ENCODE measurements around the gene SLC37A1.
A peak's percentile ranks its signal among the peaks of the same experiment; 100 is the strongest.
"Not testable (repeated sequence)": the region's sequence is repeated elsewhere in the genome, so short reads cannot be mapped to it uniquely, and the experiment has no call there.

Gene SLC37A1

DNA sequence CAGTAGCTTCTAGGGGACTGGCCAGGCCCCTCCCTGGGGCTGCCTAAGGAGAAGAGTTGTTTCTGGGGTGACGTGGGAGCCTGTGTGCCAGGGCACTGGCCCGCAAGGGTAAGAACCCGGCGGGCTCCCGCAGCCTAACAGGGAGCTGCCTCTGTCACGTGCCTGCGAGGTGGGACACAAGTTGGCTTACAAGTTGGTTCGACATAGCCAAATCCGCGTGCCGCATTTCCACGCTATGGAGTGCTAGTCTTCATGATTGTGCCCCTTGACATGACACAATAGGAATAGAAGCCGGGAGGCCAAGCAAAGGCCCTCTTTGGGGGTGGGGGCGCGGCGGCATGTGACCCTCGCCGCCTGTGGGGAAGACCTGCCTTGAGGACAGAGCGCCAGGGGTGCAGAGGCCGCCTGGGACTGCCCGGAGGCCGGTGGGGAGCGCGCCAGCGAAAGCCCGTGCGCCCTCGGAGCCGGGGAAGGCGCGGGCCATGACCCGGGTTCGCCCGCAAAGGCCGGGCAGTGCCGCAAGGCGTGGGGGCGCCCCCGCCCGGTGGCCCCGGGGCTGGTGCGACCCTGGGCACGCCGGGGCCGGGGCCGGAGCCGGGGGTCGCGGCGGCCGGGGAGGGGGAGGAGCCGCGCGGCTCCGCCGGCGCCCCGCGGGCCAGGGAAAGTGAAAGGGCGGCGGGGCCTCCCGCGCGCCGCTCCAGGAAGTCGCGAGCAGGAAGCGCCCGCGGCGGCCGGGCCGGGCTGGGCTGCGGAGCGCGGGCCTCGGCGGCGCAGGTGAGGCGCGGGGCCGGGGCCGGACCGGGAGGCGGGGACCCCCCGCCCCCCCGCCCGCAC lies at the start of gene SLC37A1:
Gene SLC37A1, plus strand, starts transcription at position 702 of the 834 bp plus-strand sequence. CDS start 4,603 bp downstream, outside the sequence.
- FAIRE-seq (no peak), DNase-seq (ENCODE audit: insufficient read length, low spot score) (no peak)
- TF ChIP-seq POLR2A (IDR thresholded peaks at IDR 0.05; ENCODE audit: low read depth, low read length), result 0 out of 2 replicates have a peak, but pooled peaks have one; percentile 19

GRCh38 chr21:42463861-42464515 lies 49.7 kb upstream of the SLC37A1 start:
- FAIRE-seq (no peak), DNase-seq (ENCODE audit: insufficient read length, low spot score) (no peak)
- no peak for TF ChIP-seq POLR2A (IDR thresholded peaks at IDR 0.05; ENCODE audit: low read depth, low read length)

DNA sequence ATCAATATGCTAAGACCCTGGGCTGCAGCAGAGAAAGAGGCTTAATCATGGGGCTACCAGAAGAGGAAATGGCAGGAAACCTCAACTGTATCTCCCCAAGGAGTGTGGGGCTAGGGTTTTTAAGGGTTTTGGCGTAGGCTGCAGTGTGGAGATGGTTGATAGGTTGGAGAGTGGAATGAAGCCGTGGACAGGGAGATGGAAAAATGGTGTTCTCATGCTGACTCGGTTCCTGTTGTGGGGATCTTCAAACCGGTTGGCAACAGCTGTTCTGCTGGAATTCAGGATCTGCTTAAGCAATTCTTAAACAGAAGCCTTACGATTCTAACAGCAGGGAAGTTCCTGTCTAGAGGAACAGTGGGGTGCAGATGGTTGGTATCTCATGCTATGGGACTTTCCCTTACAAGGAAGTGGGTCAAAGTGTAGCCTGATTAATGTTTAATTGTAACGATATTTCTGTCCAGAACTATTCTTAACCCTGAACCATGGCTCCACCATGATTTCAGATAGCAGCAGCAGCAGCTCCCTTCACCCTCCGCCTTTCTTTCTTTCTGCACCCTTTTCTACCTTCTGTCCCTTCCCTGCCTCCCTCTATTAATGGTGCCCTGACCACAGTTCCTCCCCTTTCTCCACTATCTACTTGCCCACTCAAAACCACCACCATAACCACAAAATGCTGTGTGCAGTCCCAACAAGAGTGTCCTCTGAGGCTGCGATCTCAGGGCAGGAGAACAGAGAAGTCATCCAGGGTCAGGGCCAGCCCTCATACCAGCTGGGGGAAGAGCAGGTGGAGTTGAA lies 48.4 kb upstream of the SLC37A1 start:
- no peak for TF ChIP-seq POLR2A (IDR thresholded peaks at IDR 0.05; ENCODE audit: low read depth, low read length)
- DNase-seq (ENCODE audit: insufficient read length, low spot score), result no peak
- FAIRE-seq, result no peak

DNA sequence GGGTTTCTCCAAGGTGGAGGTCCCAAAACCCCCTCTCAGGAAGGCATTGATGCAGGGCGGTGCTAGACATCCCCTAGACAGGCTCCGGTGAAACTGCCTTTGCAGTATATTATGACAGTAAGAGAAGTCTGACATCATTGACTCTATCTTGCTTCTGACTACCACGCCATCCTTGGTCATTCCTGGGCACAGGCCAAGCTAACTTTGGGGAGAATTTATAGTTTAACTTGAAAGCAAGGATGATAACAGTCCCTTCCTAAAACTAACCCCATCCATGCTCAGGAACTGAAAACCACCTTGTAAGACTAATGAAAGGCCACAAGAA lies 47.9 kb upstream of the SLC37A1 start:
- FAIRE-seq, result no peak
- TF ChIP-seq POLR2A (IDR thresholded peaks at IDR 0.05; ENCODE audit: low read depth, low read length), result no peak
- no peak for DNase-seq (ENCODE audit: insufficient read length, low spot score)

GRCh38 chr21:42466700-42467099 lies 47.0 kb upstream of the SLC37A1 start:
- FAIRE-seq, result no peak
- no peak for DNase-seq (ENCODE audit: insufficient read length, low spot score)

DNA sequence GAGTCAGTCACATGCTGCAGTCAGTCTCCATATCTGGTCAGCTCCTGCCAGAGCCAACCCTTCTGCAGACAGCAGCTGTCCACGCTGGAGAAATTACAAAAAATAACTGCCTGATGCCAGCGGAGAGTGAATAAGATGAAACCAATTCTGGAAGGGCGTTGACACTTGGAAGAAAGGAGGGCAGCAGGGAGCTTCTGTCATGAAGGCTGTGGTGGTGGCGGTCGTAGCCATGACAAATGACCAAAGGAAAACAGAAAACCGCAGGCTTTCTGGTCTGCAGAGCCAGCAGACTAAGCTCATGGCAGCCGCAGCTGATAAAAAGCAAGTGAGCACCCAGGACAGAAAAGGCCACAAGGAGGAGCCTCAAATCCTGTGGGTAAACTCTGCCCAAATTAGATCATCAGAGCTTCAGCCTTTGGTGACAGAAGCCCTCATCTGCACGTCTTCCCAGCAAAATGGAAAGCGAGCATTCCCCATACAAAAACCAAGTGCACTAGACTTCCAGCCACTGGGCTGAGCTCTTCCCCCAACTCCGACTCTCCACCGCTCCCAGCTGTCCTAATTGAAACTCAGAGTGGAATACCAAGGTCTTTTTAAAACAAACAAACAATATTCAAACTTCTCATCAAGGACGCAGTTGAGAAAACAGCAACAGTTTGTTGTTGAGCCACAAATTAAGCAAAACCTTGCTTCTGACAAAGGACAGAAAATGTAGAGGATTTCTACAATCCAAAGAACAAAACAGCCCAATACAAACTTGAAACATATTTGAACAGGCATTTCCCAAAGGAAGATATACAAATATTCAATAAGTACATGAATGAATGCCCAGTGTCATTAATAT lies 46.3 kb upstream of the SLC37A1 start:
- DNase-seq (ENCODE audit: insufficient read length, low spot score), result peak; percentile 42
- FAIRE-seq, result no peak
- TF ChIP-seq POLR2A (IDR thresholded peaks at IDR 0.05; ENCODE audit: low read depth, low read length), result no peak

More at GRCh38 chr21:42466700-42467099, 47.0 kb upstream of the SLC37A1 start:
- TF ChIP-seq POLR2A (IDR thresholded peaks at IDR 0.05; ENCODE audit: low read depth, low read length), result no peak

DNA sequence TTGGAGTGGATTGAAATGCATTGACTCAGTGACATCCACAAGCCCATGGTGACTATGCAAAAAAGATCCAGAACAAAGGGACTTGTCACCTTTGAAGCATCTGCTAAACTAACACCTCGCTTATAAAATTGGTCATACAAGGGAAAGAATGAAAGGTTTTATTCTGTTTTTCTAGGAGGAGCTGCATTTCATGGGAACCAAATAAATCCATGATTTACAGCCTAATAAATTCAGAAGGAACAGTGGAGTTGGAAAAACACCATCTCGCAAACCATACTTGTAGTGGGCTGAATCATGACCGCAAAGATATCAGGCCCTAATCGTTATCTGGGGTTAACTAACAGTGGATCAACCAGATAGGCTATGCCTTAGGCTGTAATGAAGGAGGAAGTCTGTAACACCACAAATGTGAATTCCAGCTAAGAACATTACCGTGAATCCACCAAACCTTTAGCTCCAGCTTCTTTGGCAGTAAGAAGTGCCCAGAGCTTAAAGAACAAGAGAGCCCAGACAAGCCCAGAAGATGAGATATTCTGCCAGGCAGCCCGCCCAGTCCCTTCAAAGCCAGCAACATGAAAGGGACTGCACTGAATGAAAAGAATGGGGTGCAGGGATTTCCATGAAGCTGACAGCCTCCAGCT lies 45.0 kb upstream of the SLC37A1 start:
- FAIRE-seq, result no peak
- no peak for TF ChIP-seq POLR2A (IDR thresholded peaks at IDR 0.05; ENCODE audit: low read depth, low read length)
- no peak for DNase-seq (ENCODE audit: insufficient read length, low spot score)

GRCh38 chr21:42469272-42469671 lies 44.4 kb upstream of the SLC37A1 start:
- no peak for TF ChIP-seq POLR2A (IDR thresholded peaks at IDR 0.05; ENCODE audit: low read depth, low read length)
- DNase-seq (ENCODE audit: insufficient read length, low spot score), result no peak
- FAIRE-seq, result no peak

GRCh38 chr21:42469726-42470125 lies 43.9 kb upstream of the SLC37A1 start:
- not testable (repeated sequence) for DNase-seq (ENCODE audit: insufficient read length, low spot score); FAIRE-seq

DNA sequence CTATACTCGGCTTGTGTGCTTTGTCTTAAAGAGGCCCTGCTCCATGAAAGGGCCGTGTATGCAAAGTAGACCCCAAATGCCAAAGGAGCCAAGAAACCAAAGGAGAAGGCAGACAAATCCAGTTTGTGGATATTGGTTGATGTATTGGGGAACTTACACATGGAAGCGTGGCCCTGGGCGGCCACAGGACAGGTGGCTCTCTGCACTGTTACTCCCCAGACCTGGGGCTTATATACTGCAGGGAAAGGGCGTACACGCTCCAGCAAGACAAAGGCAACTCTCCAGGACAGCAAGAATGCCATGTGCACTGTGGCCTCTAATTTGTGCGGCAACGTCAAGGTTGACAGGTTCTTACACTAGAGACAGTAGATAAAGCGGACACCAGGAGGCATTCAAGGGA lies 42.4 kb upstream of the SLC37A1 start:
- FAIRE-seq (no peak), DNase-seq (ENCODE audit: insufficient read length, low spot score) (no peak)
- TF ChIP-seq POLR2A (IDR thresholded peaks at IDR 0.05; ENCODE audit: low read depth, low read length), result no peak

- DNase-seq (ENCODE audit: insufficient read length, low spot score), result no peak
- TF ChIP-seq POLR2A (IDR thresholded peaks at IDR 0.05; ENCODE audit: low read depth, low read length), result no peak
- FAIRE-seq, result no peak
These were observed 41.8 kb upstream of the SLC37A1 start for GRCh38 chr21:42471716-42472330.

- no peak for FAIRE-seq
- DNase-seq (ENCODE audit: insufficient read length, low spot score), result no peak
- TF ChIP-seq POLR2A (IDR thresholded peaks at IDR 0.05; ENCODE audit: low read depth, low read length), result no peak
These were observed 41.1 kb upstream of the SLC37A1 start for GRCh38 chr21:42472521-42472920.
